Measurements from ENCODE around the gene POLR1D. TPM values are rescaled to one million over a fixed set of nuclear protein-coding genes. Genes with fewer than 3 reads are reported as not detected.

The POLR1D gene
- total RNA-seq, 2 experiments from 2014 or later, result 191 to 198 TPM

- DNase-seq, result no peak
- ATAC-seq, result no peak
- TF ChIP-seq, protein P1, sequence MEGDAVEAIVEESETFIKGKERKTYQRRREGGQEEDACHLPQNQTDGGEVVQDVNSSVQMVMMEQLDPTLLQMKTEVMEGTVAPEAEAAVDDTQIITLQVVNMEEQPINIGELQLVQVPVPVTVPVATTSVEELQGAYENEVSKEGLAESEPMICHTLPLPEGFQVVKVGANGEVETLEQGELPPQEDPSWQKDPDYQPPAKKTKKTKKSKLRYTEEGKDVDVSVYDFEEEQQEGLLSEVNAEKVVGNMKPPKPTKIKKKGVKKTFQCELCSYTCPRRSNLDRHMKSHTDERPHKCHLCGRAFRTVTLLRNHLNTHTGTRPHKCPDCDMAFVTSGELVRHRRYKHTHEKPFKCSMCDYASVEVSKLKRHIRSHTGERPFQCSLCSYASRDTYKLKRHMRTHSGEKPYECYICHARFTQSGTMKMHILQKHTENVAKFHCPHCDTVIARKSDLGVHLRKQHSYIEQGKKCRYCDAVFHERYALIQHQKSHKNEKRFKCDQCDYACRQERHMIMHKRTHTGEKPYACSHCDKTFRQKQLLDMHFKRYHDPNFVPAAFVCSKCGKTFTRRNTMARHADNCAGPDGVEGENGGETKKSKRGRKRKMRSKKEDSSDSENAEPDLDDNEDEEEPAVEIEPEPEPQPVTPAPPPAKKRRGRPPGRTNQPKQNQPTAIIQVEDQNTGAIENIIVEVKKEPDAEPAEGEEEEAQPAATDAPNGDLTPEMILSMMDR (IDR thresholded peaks at IDR 0.05), result no peak
- Mint-ChIP-seq H3K27me3 (no peaks in the 10 kb centered on the region), H3K9me3 (no peaks in the 10 kb centered on the region), H3K36me3 (ENCODE audit: low read depth) (peaks cover 55% of the 10 kb centered on the region), H3K4me1 (ENCODE audit: low read depth) (peaks cover 56% of the 10 kb centered on the region), H3K27ac (peak overlapping the region; percentile 8), H3K4me3 (no peak overlapping the region)
- intact Hi-C loops (cut with micrococcal nuclease), result no loop called here
- POLR2A ChIA-PET, result interaction anchor here (1.5 to 2.5 kb wide), 2 partner anchors 9 to 11 kb away, joined by 4 to 12 read pairs; partner anchors contain the start of genes LNX2 and POLR1D
- CTCF ChIA-PET, result interaction anchor here (1.9 kb wide), 1 partner anchor 257 kb away, joined by 4 read pairs; no protein-coding TSS in a partner anchor
These were observed 9.5 kb downstream of the POLR1D start for GRCh38 chr13:27631156-27631555.

GRCh38 chr13:27631665-27632064 is 10.0 kb downstream of the POLR1D start:
- Mint-ChIP-seq H3K27ac (no peak overlapping the region), H3K36me3 (ENCODE audit: low read depth) (peaks cover 52% of the 10 kb centered on the region), H3K4me3 (no peak overlapping the region), H3K4me1 (ENCODE audit: low read depth) (peaks cover 57% of the 10 kb centered on the region), H3K27me3 (no peaks in the 10 kb centered on the region), H3K9me3 (no peaks in the 10 kb centered on the region)
- intact Hi-C loops (cut with micrococcal nuclease), result no loop called here
- no peak for ATAC-seq
- TF ChIP-seq, protein P1 (IDR thresholded peaks at IDR 0.05), result no peak
- ChIA-PET POLR2A (interaction anchor here (2.5 kb wide), 1 partner anchor 9 kb away, joined by 12 read pairs; the partner anchor contains the start of gene POLR1D), CTCF (interaction anchor here (1.4 kb wide), 1 partner anchor 10 kb away, joined by 3 read pairs; no protein-coding TSS in a partner anchor)
- DNase-seq, result no peak

DNA sequence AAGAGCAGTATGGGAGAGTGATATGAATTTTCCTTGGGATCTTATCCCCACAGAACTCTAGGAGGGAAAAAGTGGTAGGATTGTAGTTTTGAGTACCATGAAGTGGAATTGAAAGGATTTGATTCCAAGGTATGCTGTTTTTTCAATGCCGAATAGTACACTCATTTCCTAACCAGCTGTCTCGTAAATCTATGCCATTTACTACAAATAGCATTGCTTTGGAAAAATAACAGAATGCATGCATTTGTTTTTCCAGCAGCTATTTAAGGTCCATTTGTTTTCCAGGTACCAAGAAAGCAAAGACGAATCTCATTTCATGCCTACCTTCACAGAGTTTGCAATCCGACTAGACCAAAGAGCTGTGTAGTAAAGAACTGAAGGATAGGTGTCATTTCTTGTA is 10.5 kb downstream of the POLR1D start:
- Mint-ChIP-seq H3K4me3 (no peak overlapping the region), H3K4me1 (ENCODE audit: low read depth) (peaks cover 57% of the 10 kb centered on the region), H3K27me3 (no peaks in the 10 kb centered on the region), H3K9me3 (no peaks in the 10 kb centered on the region), H3K27ac (no peak overlapping the region), H3K36me3 (ENCODE audit: low read depth) (peaks cover 49% of the 10 kb centered on the region)
- ChIA-PET CTCF (interaction anchor here (1.1 to 1.4 kb wide), 2 partner anchors 10 to 195 kb away, joined by 3 read pairs; no protein-coding TSS in a partner anchor), POLR2A (interaction anchor here (2.5 kb wide), 1 partner anchor 10 kb away, joined by 12 read pairs; the partner anchor contains the start of gene POLR1D)
- intact Hi-C loops (cut with micrococcal nuclease), result no loop called here
- no peak for ATAC-seq
- DNase-seq, result no peak
- TF ChIP-seq, protein P1 (IDR thresholded peaks at IDR 0.05), result no peak

DNA sequence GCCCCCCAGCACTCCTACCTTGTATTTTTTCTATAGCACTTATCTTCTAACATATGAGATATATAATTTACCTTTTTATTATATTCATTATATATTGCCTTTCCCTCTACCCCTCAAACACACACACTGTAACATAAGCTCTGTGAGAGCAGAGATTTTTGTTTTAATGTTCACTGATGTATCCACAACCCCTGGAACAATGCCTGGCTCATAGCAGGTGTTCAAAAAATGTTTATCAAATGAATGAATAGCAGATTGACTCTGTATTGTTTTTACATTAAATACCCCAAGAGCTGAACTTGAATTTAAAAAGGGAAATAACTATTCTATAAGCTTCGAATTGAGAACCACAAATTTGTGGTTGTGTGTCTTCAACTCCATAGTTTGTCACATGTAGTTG is 11.0 kb downstream of the POLR1D start:
- ChIA-PET CTCF (interaction anchor here (1.1 to 1.4 kb wide), 2 partner anchors 10 to 194 kb away, joined by 3 read pairs; no protein-coding TSS in a partner anchor), POLR2A (interaction anchor here (2.5 kb wide), 1 partner anchor 10 kb away, joined by 12 read pairs; the partner anchor contains the start of gene POLR1D)
- ATAC-seq, result no peak
- DNase-seq, result no peak
- no peak overlapping the region for H3K27ac Mint-ChIP-seq
- intact Hi-C loops (cut with micrococcal nuclease), result no loop called here
- TF ChIP-seq, protein P1 (IDR thresholded peaks at IDR 0.05), result no peak
- peaks cover 53% of the 10 kb centered on the region for H3K4me1 Mint-ChIP-seq (ENCODE audit: low read depth)
- peaks cover 45% of the 10 kb centered on the region for H3K36me3 Mint-ChIP-seq (ENCODE audit: low read depth)
- no peak overlapping the region for H3K4me3 Mint-ChIP-seq
- no peaks in the 10 kb centered on the region for H3K9me3 Mint-ChIP-seq
- no peaks in the 10 kb centered on the region for H3K27me3 Mint-ChIP-seq

- Mint-ChIP-seq H3K36me3 (ENCODE audit: low read depth) (peaks cover 33% of the 10 kb centered on the region), H3K4me3 (no peak overlapping the region), H3K27ac (no peak overlapping the region), H3K9me3 (no peaks in the 10 kb centered on the region), H3K27me3 (no peaks in the 10 kb centered on the region), H3K4me1 (ENCODE audit: low read depth) (peaks cover 48% of the 10 kb centered on the region)
- intact Hi-C loops (cut with micrococcal nuclease), result no loop called here
- ATAC-seq (no peak), DNase-seq (no peak)
- ChIA-PET CTCF (no interaction called here), POLR2A (interaction anchor here (4.0 kb wide), 1 partner anchor 12 kb away, joined by 16 read pairs; the partner anchor contains the start of gene POLR1D)
- TF ChIP-seq, protein P1 (IDR thresholded peaks at IDR 0.05), result no peak
These were observed 12.5 kb downstream of the POLR1D start for GRCh38 chr13:27634231-27634630.

Data from activated CD8-positive, alpha-beta T cell treated with anti-CD3 and anti-CD28 coated beads for 36 hours (primary cell).